Measurements from ENCODE around the gene ZNF281.

ZNF281 gene

DNA sequence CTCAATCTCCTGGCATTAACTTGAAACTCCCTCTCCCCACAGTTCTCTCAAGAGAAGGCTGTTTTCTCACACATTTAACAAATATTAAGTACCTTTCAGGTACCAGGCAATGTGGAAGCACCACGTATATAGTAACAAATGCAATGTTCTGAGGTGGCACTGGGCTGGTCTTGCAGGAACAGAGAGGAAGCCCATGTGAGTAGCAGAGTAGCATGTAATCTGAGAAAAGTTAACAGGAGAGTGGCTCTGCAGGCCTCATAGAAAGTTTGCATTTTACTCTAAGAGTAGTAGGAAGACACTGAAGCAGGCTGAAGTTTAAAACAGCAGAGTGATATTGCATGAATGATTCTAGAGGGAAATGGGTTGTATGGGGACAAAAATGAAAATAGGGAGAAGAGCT is 21.0 kb downstream of the ZNF281 start:
- DNase-seq (ENCODE audit: low read depth, low spot score): no peak
- TF ChIP-seq POLR2AphosphoS5 (IDR thresholded peaks at IDR 0.05; ENCODE audit: borderline replicate concordance, low read depth, low read length) (no peak), EZH2 (IDR thresholded peaks at IDR 0.05) (no peak), FOXP2 (optimal IDR thresholded peaks at IDR 0.05; ENCODE audit: control extremely low read depth, extremely low read length, insufficient read depth) (no peak)
- no peak overlapping the region for H3K9ac ChIP-seq (ENCODE audit: insufficient read length)
- H3K36me3 ChIP-seq (ENCODE audit: insufficient read depth, low read length): no peaks in the 10 kb centered on the region
- no peak overlapping the region for H3K27ac ChIP-seq
- no peaks in the 10 kb centered on the region for H3K9me3 ChIP-seq (ENCODE audit: low read depth, low read length)
- no peak overlapping the region for H3K4me3 ChIP-seq

GRCh38 chr1:200386416-200386815 is 23.4 kb downstream of the ZNF281 start:
- Histone ChIP-seq H3K9ac (ENCODE audit: insufficient read length) (no peak overlapping the region), H3K9me3 (ENCODE audit: low read depth, low read length) (no peaks in the 10 kb centered on the region), H3K36me3 (ENCODE audit: insufficient read depth, low read length) (no peaks in the 10 kb centered on the region), H3K27ac (no peak overlapping the region), H3K4me3 (no peak overlapping the region)
- no peak for DNase-seq (ENCODE audit: low read depth, low spot score)
- TF ChIP-seq POLR2AphosphoS5 (IDR thresholded peaks at IDR 0.05; ENCODE audit: borderline replicate concordance, low read depth, low read length) (no peak), EZH2 (IDR thresholded peaks at IDR 0.05) (no peak), FOXP2 (optimal IDR thresholded peaks at IDR 0.05; ENCODE audit: control extremely low read depth, extremely low read length, insufficient read depth) (no peak)

GRCh38 chr1:200384818-200385390 is 24.9 kb downstream of the ZNF281 start:
- TF ChIP-seq EZH2 (IDR thresholded peaks at IDR 0.05): no peak
- no peak for TF ChIP-seq FOXP2 (optimal IDR thresholded peaks at IDR 0.05; ENCODE audit: control extremely low read depth, extremely low read length, insufficient read depth)
- TF ChIP-seq POLR2AphosphoS5 (IDR thresholded peaks at IDR 0.05; ENCODE audit: borderline replicate concordance, low read depth, low read length): no peak
- H3K9me3 ChIP-seq (ENCODE audit: low read depth, low read length): no peaks in the 10 kb centered on the region
- H3K4me3 ChIP-seq: no peak overlapping the region
- no peak overlapping the region for H3K27ac ChIP-seq
- no peaks in the 10 kb centered on the region for H3K36me3 ChIP-seq (ENCODE audit: insufficient read depth, low read length)
- DNase-seq (ENCODE audit: low read depth, low spot score): no peak
- no peak overlapping the region for H3K9ac ChIP-seq (ENCODE audit: insufficient read length)

GRCh38 chr1:200381256-200381984 is 28.4 kb downstream of the ZNF281 start:
- no peak overlapping the region for H3K27ac ChIP-seq

GRCh38 chr1:200380589-200381021 is 29.2 kb downstream of the ZNF281 start:
- Histone ChIP-seq H3K4me3 (no peak overlapping the region), H3K36me3 (ENCODE audit: insufficient read depth, low read length) (no peaks in the 10 kb centered on the region), H3K27ac (no peak overlapping the region), H3K9me3 (ENCODE audit: low read depth, low read length) (no peaks in the 10 kb centered on the region), H3K9ac (ENCODE audit: insufficient read length) (no peak overlapping the region)
- DNase-seq (ENCODE audit: low read depth, low spot score): no peak
- TF ChIP-seq FOXP2 (optimal IDR thresholded peaks at IDR 0.05; ENCODE audit: control extremely low read depth, extremely low read length, insufficient read depth): no peak
- TF ChIP-seq POLR2AphosphoS5 (IDR thresholded peaks at IDR 0.05; ENCODE audit: borderline replicate concordance, low read depth, low read length): no peak
- no peak for TF ChIP-seq EZH2 (IDR thresholded peaks at IDR 0.05)

More at GRCh38 chr1:200381256-200381984, 28.4 kb downstream of the ZNF281 start:
- no peaks in the 10 kb centered on the region for H3K9me3 ChIP-seq (ENCODE audit: low read depth, low read length)
- no peaks in the 10 kb centered on the region for H3K36me3 ChIP-seq (ENCODE audit: insufficient read depth, low read length)
- DNase-seq (ENCODE audit: low read depth, low spot score): no peak
- H3K4me3 ChIP-seq: no peak overlapping the region
- no peak for TF ChIP-seq POLR2AphosphoS5 (IDR thresholded peaks at IDR 0.05; ENCODE audit: borderline replicate concordance, low read depth, low read length)
- no peak for TF ChIP-seq EZH2 (IDR thresholded peaks at IDR 0.05)
- no peak for TF ChIP-seq FOXP2 (optimal IDR thresholded peaks at IDR 0.05; ENCODE audit: control extremely low read depth, extremely low read length, insufficient read depth)
- no peak overlapping the region for H3K9ac ChIP-seq (ENCODE audit: insufficient read length)

DNA sequence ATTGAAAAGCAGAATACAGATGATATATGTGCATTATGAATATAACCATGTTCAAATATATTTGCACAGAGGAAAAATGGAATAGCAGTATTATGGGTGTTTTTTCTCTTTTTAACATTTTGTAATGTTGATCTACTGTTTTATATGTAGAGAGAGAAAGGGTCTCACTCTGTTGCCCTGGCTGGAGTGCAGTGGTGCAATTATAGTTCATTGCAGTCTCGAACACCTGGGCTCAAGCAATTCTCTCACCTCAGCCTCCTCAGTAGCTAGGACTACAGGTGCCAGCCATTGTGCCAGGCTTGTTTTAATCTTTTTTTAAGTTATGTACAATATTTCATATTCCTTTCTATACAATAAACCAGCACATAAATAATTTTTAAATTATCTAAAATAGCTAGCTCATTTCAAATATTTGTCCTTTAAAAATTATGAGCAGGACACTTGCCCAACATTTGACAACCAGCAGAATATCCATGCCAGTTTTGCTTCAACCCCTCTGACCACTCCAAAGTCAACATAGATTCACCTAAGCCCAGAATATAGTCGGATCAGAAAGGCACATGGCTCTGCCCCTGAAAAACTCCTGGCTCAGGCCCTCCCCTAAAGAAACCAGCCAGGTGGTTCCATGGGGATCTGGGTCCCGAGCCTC is 29.8 kb downstream of the ZNF281 start:
- Histone ChIP-seq H3K9ac (ENCODE audit: insufficient read length) (no peak overlapping the region), H3K9me3 (ENCODE audit: low read depth, low read length) (no peaks in the 10 kb centered on the region), H3K27ac (no peak overlapping the region), H3K36me3 (ENCODE audit: insufficient read depth, low read length) (no peaks in the 10 kb centered on the region), H3K4me3 (no peak overlapping the region)
- DNase-seq (ENCODE audit: low read depth, low spot score): no peak
- TF ChIP-seq EZH2 (IDR thresholded peaks at IDR 0.05) (no peak), POLR2AphosphoS5 (IDR thresholded peaks at IDR 0.05; ENCODE audit: borderline replicate concordance, low read depth, low read length) (no peak), FOXP2 (optimal IDR thresholded peaks at IDR 0.05; ENCODE audit: control extremely low read depth, extremely low read length, insufficient read depth) (no peak)

GRCh38 chr1:200379432-200379757 is 30.4 kb downstream of the ZNF281 start:
- Histone ChIP-seq H3K9me3 (ENCODE audit: low read depth, low read length) (no peaks in the 10 kb centered on the region), H3K36me3 (ENCODE audit: insufficient read depth, low read length) (no peaks in the 10 kb centered on the region), H3K9ac (ENCODE audit: insufficient read length) (no peak overlapping the region), H3K4me3 (no peak overlapping the region), H3K27ac (no peak overlapping the region)
- TF ChIP-seq EZH2 (IDR thresholded peaks at IDR 0.05) (no peak), POLR2AphosphoS5 (IDR thresholded peaks at IDR 0.05; ENCODE audit: borderline replicate concordance, low read depth, low read length) (no peak), FOXP2 (optimal IDR thresholded peaks at IDR 0.05; ENCODE audit: control extremely low read depth, extremely low read length, insufficient read depth) (no peak)
- DNase-seq (ENCODE audit: low read depth, low spot score): no peak

DNA sequence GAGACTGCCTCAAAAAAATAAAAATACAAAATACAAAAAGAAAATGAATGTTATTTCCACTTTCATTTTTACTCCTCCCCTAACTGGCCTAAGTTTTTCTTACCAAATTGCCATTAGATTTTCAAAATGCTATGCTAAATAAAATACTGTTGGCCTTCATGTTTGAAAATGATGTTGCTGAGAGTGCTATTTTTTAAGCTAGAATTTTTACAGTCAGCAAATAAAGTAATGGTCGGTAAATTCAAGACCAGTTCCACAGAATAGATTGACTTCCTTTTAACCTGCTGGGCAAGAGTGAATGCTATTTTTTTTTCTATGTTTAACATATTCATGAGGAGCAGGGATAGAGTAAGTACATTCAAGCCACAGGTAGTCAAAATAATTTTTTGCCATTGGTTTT is 31.7 kb downstream of the ZNF281 start:
- no peaks in the 10 kb centered on the region for H3K9me3 ChIP-seq (ENCODE audit: low read depth, low read length)
- no peak overlapping the region for H3K4me3 ChIP-seq
- no peak for DNase-seq (ENCODE audit: low read depth, low spot score)
- H3K36me3 ChIP-seq (ENCODE audit: insufficient read depth, low read length): no peaks in the 10 kb centered on the region
- no peak overlapping the region for H3K27ac ChIP-seq
- no peak for TF ChIP-seq EZH2 (IDR thresholded peaks at IDR 0.05)
- no peak for TF ChIP-seq POLR2AphosphoS5 (IDR thresholded peaks at IDR 0.05; ENCODE audit: borderline replicate concordance, low read depth, low read length)
- TF ChIP-seq FOXP2 (optimal IDR thresholded peaks at IDR 0.05; ENCODE audit: control extremely low read depth, extremely low read length, insufficient read depth): no peak
- H3K9ac ChIP-seq (ENCODE audit: insufficient read length): no peak overlapping the region
